ENCODE results near the gene ATG16L2.

DNA sequence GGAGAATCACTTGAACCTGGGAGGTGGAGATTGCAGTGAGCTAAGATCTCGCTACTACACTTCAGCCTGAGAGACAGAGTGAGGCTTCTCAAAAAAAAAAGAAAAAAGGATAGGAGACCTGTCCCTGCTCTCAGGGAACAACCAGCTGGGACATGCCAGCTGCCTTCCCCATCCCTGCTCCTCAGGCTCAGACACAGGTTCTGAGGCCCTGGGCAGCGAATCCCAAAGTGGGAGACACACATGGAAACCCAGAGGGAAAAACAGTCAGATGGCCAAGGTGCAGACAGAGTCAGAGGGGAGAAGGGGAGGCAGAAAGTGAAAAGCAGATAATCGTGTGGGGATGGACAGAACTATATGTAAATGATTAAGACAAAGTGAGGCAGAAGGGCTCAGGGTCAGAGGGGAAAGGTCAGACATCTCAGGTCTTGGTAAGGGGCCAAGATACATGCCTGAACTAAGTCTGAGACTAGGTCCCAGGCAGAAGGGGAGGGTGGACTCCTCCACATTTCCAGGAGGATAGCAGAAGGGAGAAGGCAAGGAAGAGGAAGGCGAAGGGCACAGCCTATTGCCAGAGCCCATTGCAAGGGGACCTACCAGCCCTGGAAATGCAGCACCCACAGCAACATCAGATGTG lies 34.6 kb upstream of the ATG16L2 start:
- TF ChIP-seq, protein P1, sequence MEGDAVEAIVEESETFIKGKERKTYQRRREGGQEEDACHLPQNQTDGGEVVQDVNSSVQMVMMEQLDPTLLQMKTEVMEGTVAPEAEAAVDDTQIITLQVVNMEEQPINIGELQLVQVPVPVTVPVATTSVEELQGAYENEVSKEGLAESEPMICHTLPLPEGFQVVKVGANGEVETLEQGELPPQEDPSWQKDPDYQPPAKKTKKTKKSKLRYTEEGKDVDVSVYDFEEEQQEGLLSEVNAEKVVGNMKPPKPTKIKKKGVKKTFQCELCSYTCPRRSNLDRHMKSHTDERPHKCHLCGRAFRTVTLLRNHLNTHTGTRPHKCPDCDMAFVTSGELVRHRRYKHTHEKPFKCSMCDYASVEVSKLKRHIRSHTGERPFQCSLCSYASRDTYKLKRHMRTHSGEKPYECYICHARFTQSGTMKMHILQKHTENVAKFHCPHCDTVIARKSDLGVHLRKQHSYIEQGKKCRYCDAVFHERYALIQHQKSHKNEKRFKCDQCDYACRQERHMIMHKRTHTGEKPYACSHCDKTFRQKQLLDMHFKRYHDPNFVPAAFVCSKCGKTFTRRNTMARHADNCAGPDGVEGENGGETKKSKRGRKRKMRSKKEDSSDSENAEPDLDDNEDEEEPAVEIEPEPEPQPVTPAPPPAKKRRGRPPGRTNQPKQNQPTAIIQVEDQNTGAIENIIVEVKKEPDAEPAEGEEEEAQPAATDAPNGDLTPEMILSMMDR (IDR thresholded peaks at IDR 0.05): no peak
- no peak for TF ChIP-seq ZFX (IDR thresholded peaks at IDR 0.05; ENCODE audit: borderline replicate concordance)

All from 22Rv1 (cell line).